Common myeloid progenitor, CD34-positive (primary cell): ENCODE measurements around the gene TACC2.
"Not testable (repeated sequence)": the region's sequence is repeated elsewhere in the genome, so short reads cannot be mapped to it uniquely, and the experiment has no call there.

Experiments used
- CTCF ChIA-PET: fragments of 350-600 bp; sonication (Branson Sonifier 250); formaldehyde crosslinking; loops from one replicate; lab custom pipeline; 2021; ENCODE audit warnings: antibody characterized with exemption; lab: Charles Lee
- POLR2A ChIA-PET: fragments of 350-600 bp; sonication (Branson Sonifier 250); formaldehyde crosslinking; loops from one replicate; lab custom pipeline; 2021; ENCODE audit warnings: antibody characterized with exemption; lab: Charles Lee
- DNase-seq, 3 donors: peaks; one replicate each; pipeline versions ENCODE4 v3.0.0 to v3.0.0-alpha.2; 2013
- H3K27ac ChIP-seq, 2 experiments: 1 replicate in 1 of 2; 2 replicates in 1 of 2; pipeline ENCODE4 v1.7.0; 2013; ENCODE audit warnings: inconsistent platforms in 2 of 2, low read length in 2 of 2, mild to moderate bottlenecking in 2 of 2, low read depth in 1 of 2, moderate library complexity in 1 of 2; ENCODE audit not compliant: severe bottlenecking in 2 of 2, insufficient read depth in 1 of 2, poor library complexity in 1 of 2
- H3K27me3 ChIP-seq, 5 experiments: replicated peaks in 2 of 5; 1 replicate in 3 of 5; 2 replicates in 2 of 5; pipeline versions ENCODE4 v1.6.1 to v1.7.0; 2013; ENCODE audit warnings: low read length in 4 of 5, mild to moderate bottlenecking in 2 of 5, moderate library complexity in 2 of 5, inconsistent platforms in 1 of 5; ENCODE audit not compliant: insufficient read depth in 5 of 5, control insufficient read depth in 4 of 5
- H3K36me3 ChIP-seq, 4 experiments: 1 replicate in 2 of 4; 2 replicates in 2 of 4; pipeline versions ENCODE4 v1.6.1 to v1.7.0; 2013; ENCODE audit warnings: low read length in 3 of 4, control low read depth in 1 of 4, mild to moderate bottlenecking in 1 of 4; ENCODE audit not compliant: control insufficient read depth in 4 of 4, insufficient read depth in 4 of 4
- H3K4me1 ChIP-seq, 4 experiments: 1 replicate in 3 of 4; 2 replicates in 1 of 4; pipeline versions ENCODE4 v1.6.1 to v1.7.1; 2013; ENCODE audit warnings: low read length in 3 of 4, mild to moderate bottlenecking in 3 of 4, control low read depth in 1 of 4, inconsistent platforms in 1 of 4, moderate library complexity in 1 of 4; ENCODE audit not compliant: control insufficient read depth in 4 of 4, insufficient read depth in 4 of 4; ENCODE audit errors: control extremely low read depth in 1 of 4
- H3K4me3 ChIP-seq, 7 experiments: 1 replicate in 4 of 7; 2 replicates in 3 of 7; pipeline versions ENCODE4 v1.5.1 to v1.7.0; 2013; ENCODE audit warnings: mild to moderate bottlenecking in 7 of 7, low read length in 6 of 7, moderate library complexity in 6 of 7, inconsistent platforms in 2 of 7, low read depth in 2 of 7, control low read depth in 1 of 7; ENCODE audit not compliant: insufficient read depth in 4 of 7, control insufficient read depth in 1 of 7; ENCODE audit errors: extremely low read depth in 1 of 7
- H3K9me3 ChIP-seq, 5 experiments: 1 replicate in 4 of 5; 2 replicates in 1 of 5; pipeline versions ENCODE4 v1.6.1 to v1.7.1; 2013; ENCODE audit warnings: low read length in 4 of 5, mild to moderate bottlenecking in 2 of 5, inconsistent platforms in 1 of 5, low read depth in 1 of 5, moderate library complexity in 1 of 5; ENCODE audit not compliant: control insufficient read depth in 4 of 5, insufficient read depth in 2 of 5; ENCODE audit errors: control extremely low read depth in 1 of 5
- WGBS: methylation state at CpG from one replicate; pipeline ENCODE4 v1.1.5; 2013; ENCODE audit not compliant: insufficient coverage; 5-methylcytosine and 5-hydroxymethylcytosine counted together

Gene TACC2

GRCh38 chr10:121949451-121949850 is 39.5 kb upstream of the TACC2 start:
- Histone ChIP-seq H3K27me3 (no peaks in the 10 kb centered on the region), H3K36me3 (peaks cover 0 to 3% (median 0%) of the 10 kb centered on the region in 4 experiments), H3K4me3 (no peak overlapping the region), H3K27ac (no peak overlapping the region), H3K9me3 (no peaks in the 10 kb centered on the region), H3K4me1 (no peaks in the 10 kb centered on the region)
- ChIA-PET CTCF (no interaction called here), POLR2A (no interaction called here)
- DNase-seq: no peak
- WGBS: 86% methylated on average over 1 of the region's 3 CpGs

GRCh38 chr10:121952226-121952625 is 36.7 kb upstream of the TACC2 start:
- ChIA-PET CTCF (no interaction called here), POLR2A (no interaction called here)
- no peaks in the 10 kb centered on the region for H3K4me1 ChIP-seq
- H3K36me3 ChIP-seq: peaks cover 2 to 21% (median 4%) of the 10 kb centered on the region in 4 experiments
- DNase-seq: no peak
- H3K4me3 ChIP-seq: no peak overlapping the region
- H3K9me3 ChIP-seq: no peaks in the 10 kb centered on the region
- no peaks in the 10 kb centered on the region for H3K27me3 ChIP-seq
- 93% methylated on average over 4 of the region's 5 CpGs for WGBS
- H3K27ac ChIP-seq: no peak overlapping the region

GRCh38 chr10:121956111-121957061 is 32.6 kb upstream of the TACC2 start:
- DNase-seq: no peak
- POLR2A ChIA-PET: no interaction called here
- no peak overlapping the region for H3K27ac ChIP-seq

GRCh38 chr10:121959671-121960070 is 29.3 kb upstream of the TACC2 start:
- H3K4me3 ChIP-seq: no peak overlapping the region
- no peaks in the 10 kb centered on the region for H3K9me3 ChIP-seq
- ChIA-PET CTCF (interaction anchor here (1.4 kb wide), 1 partner anchor 12 kb away, joined by 3 read pairs; no protein-coding TSS in a partner anchor), POLR2A (no interaction called here)
- whole genome bisulfite sequencing: no CpG with 5 or more reads among the region's 3 CpGs
- DNase-seq: no peak
- H3K27me3 ChIP-seq: no peaks in the 10 kb centered on the region
- no peak overlapping the region for H3K27ac ChIP-seq
- peaks cover 12 to 45% (median 19%) of the 10 kb centered on the region in 4 experiments for H3K36me3 ChIP-seq
- no peaks in the 10 kb centered on the region for H3K4me1 ChIP-seq

More at GRCh38 chr10:121956111-121957061, 32.6 kb upstream of the TACC2 start:
- CTCF ChIA-PET: no interaction called here
- Histone ChIP-seq H3K9me3 (no peaks in the 10 kb centered on the region), H3K4me3 (no peak overlapping the region), H3K27me3 (no peaks in the 10 kb centered on the region), H3K4me1 (no peaks in the 10 kb centered on the region), H3K36me3 (peaks cover 12 to 41% (median 16%) of the 10 kb centered on the region in 4 experiments)
- 94% methylated on average over 3 of the region's 7 CpGs for WGBS

DNA sequence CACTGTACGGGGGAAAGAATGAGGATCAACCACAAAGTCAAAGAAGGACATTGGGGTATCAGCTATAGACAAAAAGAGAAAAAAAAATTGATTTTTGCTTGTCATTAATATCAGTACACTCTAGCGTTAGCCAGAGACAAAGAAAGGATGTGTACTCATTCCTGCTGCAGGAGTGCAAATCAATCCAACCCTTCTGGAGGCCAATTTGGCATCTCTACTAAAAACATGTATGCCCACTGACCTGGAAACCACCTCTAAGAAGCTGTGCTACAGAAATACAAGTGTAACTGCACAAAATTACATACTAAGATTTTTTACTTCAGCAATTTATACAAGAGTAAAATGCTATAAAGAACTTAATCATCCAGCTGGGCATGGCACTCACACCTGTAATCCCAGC is 27.5 kb upstream of the TACC2 start:
- Histone ChIP-seq H3K27me3 (no peaks in the 10 kb centered on the region), H3K4me3 (no peak overlapping the region), H3K4me1 (no peaks in the 10 kb centered on the region), H3K36me3 (peaks cover 14 to 48% (median 27%) of the 10 kb centered on the region in 4 experiments), H3K27ac (no peak overlapping the region), H3K9me3 (no peaks in the 10 kb centered on the region)
- POLR2A ChIA-PET: no interaction called here
- CTCF ChIA-PET: interaction anchor here (1.0 to 1.3 kb wide), 2 partner anchors 10 to 14 kb away, joined by 3 to 4 read pairs; partner anchors contain the start of gene NSMCE4A
- no peak for DNase-seq
- no CpG with 5 or more reads among the region's 2 CpGs for WGBS

- peaks cover 8 to 63% (median 47%) of the 10 kb centered on the region in 4 experiments for H3K36me3 ChIP-seq
- H3K4me3 ChIP-seq: no peak overlapping the region
- no peaks in the 10 kb centered on the region for H3K9me3 ChIP-seq
- H3K27ac ChIP-seq: no peak overlapping the region
- DNase-seq: no peak
- POLR2A ChIA-PET: no interaction called here
- 100% methylated on average over 3 of the region's 3 CpGs for WGBS
- no peaks in the 10 kb centered on the region for H3K4me1 ChIP-seq
- H3K27me3 ChIP-seq: no peaks in the 10 kb centered on the region
- CTCF ChIA-PET: no interaction called here
Measured at GRCh38 chr10:121965996-121966395, 23.0 kb upstream of the TACC2 start.

GRCh38 chr10:121969086-121969485 is 19.9 kb upstream of the TACC2 start:
- CTCF ChIA-PET, H3K27me3 ChIP-seq, POLR2A ChIA-PET, H3K27ac ChIP-seq, DNase-seq, H3K4me3 ChIP-seq, H3K9me3 ChIP-seq: not testable (repeated sequence)
- 97% methylated on average over 3 of the region's 8 CpGs for WGBS
- peaks cover 11 to 66% (median 53%) of the 10 kb centered on the region in 4 experiments for H3K36me3 ChIP-seq
- peaks cover 3 to 10% (median 7%) of the 10 kb centered on the region in 4 experiments for H3K4me1 ChIP-seq
